GM23338 (cell line): ENCODE results near the gene RXFP4. TPM values are rescaled to one million over a fixed set of nuclear protein-coding genes. Genes with fewer than 3 reads are reported as not detected.

Experiments used
- ATAC-seq: fragments of 200-7000 bp; cut with Tn5 transposase; 3 replicates; pipeline ENCODE4 v1.9.1; 2020
- DNase-seq: peaks from one replicate; pipeline ENCODE4 v3.0.0-alpha.2; 2015; ENCODE audit warnings: low spot score
- H2AFZ ChIP-seq: fragments of 200-600 bp; sonication (generic); 2 replicates; pipeline ENCODE4 v1.8.0; 2016; ENCODE audit warnings: antibody characterized with exemption, mild to moderate bottlenecking, moderate library complexity
- H3F3A ChIP-seq: fragments of 200-600 bp; sonication (generic); replicated peaks from 2 replicates; pipeline ENCODE4 v1.8.0; 2017; ENCODE audit warnings: antibody characterized with exemption, mixed run types, low read depth
- H3K27ac ChIP-seq: fragments of 200-600 bp; sonication (generic); 2 replicates; pipeline ENCODE4 v1.6.1; 2016; ENCODE audit warnings: low read depth
- H3K27me3 ChIP-seq: fragments of 200-600 bp; sonication (generic); 2 replicates; pipeline ENCODE4 v1.8.0; 2016; ENCODE audit warnings: mild to moderate bottlenecking, mixed run types, moderate library complexity; ENCODE audit not compliant: insufficient read depth
- H3K36me3 ChIP-seq: fragments of 200-600 bp; sonication (generic); 2 replicates; pipeline ENCODE4 v1.8.0; 2016; ENCODE audit warnings: mild to moderate bottlenecking; ENCODE audit not compliant: insufficient read depth
- H3K4me1 ChIP-seq: fragments of 200-600 bp; sonication (generic); 2 replicates; pipeline ENCODE4 v1.8.0; 2016; ENCODE audit warnings: mild to moderate bottlenecking, moderate library complexity; ENCODE audit not compliant: insufficient read depth
- H3K4me2 ChIP-seq: fragments of 200-600 bp; sonication (generic); 2 replicates; pipeline ENCODE4 v1.7.1; 2017; ENCODE audit warnings: mixed run types
- H3K4me3 ChIP-seq: fragments of 200-600 bp; sonication (generic); 2 replicates; pipeline ENCODE4 v1.6.1; 2016; ENCODE audit warnings: mixed run types
- H3K79me2 ChIP-seq: fragments of 200-600 bp; sonication (generic); replicated peaks from 2 replicates; pipeline ENCODE4 v1.8.0; 2017; ENCODE audit warnings: mild to moderate bottlenecking; ENCODE audit not compliant: insufficient read depth
- H3K9me2 ChIP-seq: fragments of 200-600 bp; sonication (generic); 2 replicates; pipeline ENCODE4 v1.8.0; 2017; ENCODE audit not compliant: insufficient read depth
- H4K20me1 ChIP-seq: fragments of 200-600 bp; sonication (generic); replicated peaks from 2 replicates; pipeline ENCODE4 v1.8.0; 2017; ENCODE audit warnings: mild to moderate bottlenecking; ENCODE audit not compliant: insufficient read depth
- H3K27ac Mint-ChIP-seq: 2 replicates; pipeline ENCODE4 v1.8.0; 2020; ENCODE audit warnings: inconsistent platforms, mild to moderate bottlenecking, moderate library complexity, mixed read lengths
- H3K27me3 Mint-ChIP-seq: 3 replicates; pipeline ENCODE4 v1.8.0; 2022; ENCODE audit warnings: low read depth, mild to moderate bottlenecking, moderate library complexity, mixed read lengths, inconsistent platforms; ENCODE audit not compliant: insufficient read depth, poor library complexity
- H3K36me3 Mint-ChIP-seq: 3 replicates; pipeline ENCODE4 v1.8.0; 2021; ENCODE audit warnings: low read depth, mild to moderate bottlenecking, inconsistent platforms, moderate library complexity, mixed read lengths
- H3K4me1 Mint-ChIP-seq: 3 replicates; pipeline ENCODE4 v1.8.0; 2020; ENCODE audit warnings: mild to moderate bottlenecking, inconsistent platforms, mixed read lengths
- H3K4me3 Mint-ChIP-seq: 3 replicates; pipeline ENCODE4 v1.8.0; 2021; ENCODE audit warnings: moderate library complexity, mild to moderate bottlenecking, inconsistent platforms, mixed read lengths
- H3K9me3 Mint-ChIP-seq: 3 replicates; pipeline ENCODE4 v1.8.0; 2020; ENCODE audit warnings: moderate library complexity, mild to moderate bottlenecking, inconsistent platforms, mixed read lengths
- CREB1 ChIP-seq: fragments of 250-450 bp; sonication (Bioruptor Pico); IDR thresholded peaks from 2 replicates; pipeline ENCODE4 v1.5.0; 2020; ENCODE audit warnings: low read depth, mild to moderate bottlenecking, moderate library complexity
- EZH2 ChIP-seq: fragments of 200-600 bp; sonication (generic); IDR thresholded peaks from one replicate; pipeline ENCODE4 v1.8.0; 2017; ENCODE audit warnings: antibody characterized with exemption, mild to moderate bottlenecking, low read depth; ENCODE audit not compliant: unreplicated experiment
- EZH2phosphoT487 ChIP-seq: fragments of 200-600 bp; sonication (generic); IDR thresholded peaks from one replicate; pipeline ENCODE4 v1.8.1; 2018; ENCODE audit warnings: antibody characterized with exemption; ENCODE audit not compliant: unreplicated experiment
- JUNB ChIP-seq: IDR thresholded peaks from one replicate; pipeline ENCODE4 v1.6.1; 2016; ENCODE audit warnings: antibody characterized with exemption; ENCODE audit not compliant: unreplicated experiment
- NANOG ChIP-seq: IDR thresholded peaks from 2 replicates; pipeline ENCODE4 v1.6.1; 2016; ENCODE audit warnings: antibody characterized with exemption, borderline replicate concordance
- POLR2AphosphoS5 ChIP-seq: IDR thresholded peaks from 2 replicates; pipeline ENCODE4 v1.6.1; 2016; ENCODE audit warnings: antibody characterized with exemption, low read depth
- STAT1 ChIP-seq: IDR thresholded peaks from one replicate; pipeline ENCODE4 v1.6.1; 2016; ENCODE audit warnings: antibody characterized with exemption; ENCODE audit not compliant: unreplicated experiment
- ZNF114 ChIP-seq: fragments of 250-450 bp; sonication (Bioruptor Pico); IDR thresholded peaks from 2 replicates; pipeline ENCODE4 v1.5.0; 2020; ENCODE audit warnings: mild to moderate bottlenecking, moderate library complexity
- ZNF331 ChIP-seq: fragments of 250-450 bp; sonication (Bioruptor Pico); IDR thresholded peaks from 2 replicates; pipeline ENCODE4 v1.5.0; 2020; ENCODE audit warnings: low read depth, mild to moderate bottlenecking, moderate library complexity
- polyA plus RNA-seq: library from polyadenylated mRNA; unstranded; fragments of >200 nt; fragmentation: Nextera tagmentation; extraction: Ambion mirVana; gene quantifications from 2 replicates; pipeline ENCODE4 v1.2.1, GENCODE V29; 2016
- total RNA-seq: library from RNA; depleted of rRNA; stranded (reverse); fragments of >200 nt; shearing (Covaris generic); gene quantifications from 2 replicates; pipeline ENCODE4 v1.2.3, GENCODE V29; 2014
- TF ChIP-seq, protein P1 (sequence below), 2 experiments: fragments of 200-600 bp in 1 of 2; sonication (generic) in 1 of 2; conservative IDR thresholded peaks; 2 replicates each; pipeline versions ENCODE4 v1.5.1 to v1.6.1; 2016 to 2017; ENCODE audit warnings: antibody characterized with exemption in 2 of 2, low read depth in 2 of 2, mild to moderate bottlenecking in 2 of 2, moderate library complexity in 1 of 2
- TF ChIP-seq, protein P2 (sequence below): IDR thresholded peaks from 2 replicates; pipeline ENCODE4 v1.6.1; 2016; ENCODE audit warnings: antibody characterized with exemption

Gene RXFP4
- total and polyA plus RNA-seq, 2 experiments from 2014 or later: not detected

DNA sequence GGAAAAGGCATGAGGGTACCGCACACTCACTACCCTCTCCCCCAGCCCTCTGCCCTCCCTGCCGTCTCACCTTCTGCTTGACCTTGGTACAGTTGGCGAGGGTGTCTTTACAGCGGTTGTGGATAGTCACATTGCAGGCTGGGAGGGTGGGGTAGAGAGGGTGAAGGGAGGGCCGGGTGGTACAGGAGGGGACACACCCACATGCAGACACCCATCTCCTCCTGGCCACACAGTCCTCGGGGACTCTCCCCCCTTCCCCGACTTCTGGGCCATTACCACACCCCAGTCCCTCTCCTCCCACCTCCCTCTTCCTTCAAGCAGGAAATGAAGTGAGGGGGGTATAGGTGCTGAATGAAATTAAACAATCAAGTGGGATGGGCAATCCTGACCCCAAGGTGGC, 25.3 kb downstream of the RXFP4 start (continued):
- TF ChIP-seq NANOG (no peak), ZNF114 (CRISPR knock-in tag) (no peak), EZH2phosphoT487 (no peak), EZH2 (no peak), CREB1 (CRISPR knock-in tag) (no peak), ZNF331 (no peak), JUNB (no peak), STAT1 (no peak), POLR2AphosphoS5 (no peak)
- TF ChIP-seq, protein P1, sequence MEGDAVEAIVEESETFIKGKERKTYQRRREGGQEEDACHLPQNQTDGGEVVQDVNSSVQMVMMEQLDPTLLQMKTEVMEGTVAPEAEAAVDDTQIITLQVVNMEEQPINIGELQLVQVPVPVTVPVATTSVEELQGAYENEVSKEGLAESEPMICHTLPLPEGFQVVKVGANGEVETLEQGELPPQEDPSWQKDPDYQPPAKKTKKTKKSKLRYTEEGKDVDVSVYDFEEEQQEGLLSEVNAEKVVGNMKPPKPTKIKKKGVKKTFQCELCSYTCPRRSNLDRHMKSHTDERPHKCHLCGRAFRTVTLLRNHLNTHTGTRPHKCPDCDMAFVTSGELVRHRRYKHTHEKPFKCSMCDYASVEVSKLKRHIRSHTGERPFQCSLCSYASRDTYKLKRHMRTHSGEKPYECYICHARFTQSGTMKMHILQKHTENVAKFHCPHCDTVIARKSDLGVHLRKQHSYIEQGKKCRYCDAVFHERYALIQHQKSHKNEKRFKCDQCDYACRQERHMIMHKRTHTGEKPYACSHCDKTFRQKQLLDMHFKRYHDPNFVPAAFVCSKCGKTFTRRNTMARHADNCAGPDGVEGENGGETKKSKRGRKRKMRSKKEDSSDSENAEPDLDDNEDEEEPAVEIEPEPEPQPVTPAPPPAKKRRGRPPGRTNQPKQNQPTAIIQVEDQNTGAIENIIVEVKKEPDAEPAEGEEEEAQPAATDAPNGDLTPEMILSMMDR (conservative IDR thresholded peaks at IDR 0.05; ENCODE audit: low read depth in 2 of 2): no peak

DNA sequence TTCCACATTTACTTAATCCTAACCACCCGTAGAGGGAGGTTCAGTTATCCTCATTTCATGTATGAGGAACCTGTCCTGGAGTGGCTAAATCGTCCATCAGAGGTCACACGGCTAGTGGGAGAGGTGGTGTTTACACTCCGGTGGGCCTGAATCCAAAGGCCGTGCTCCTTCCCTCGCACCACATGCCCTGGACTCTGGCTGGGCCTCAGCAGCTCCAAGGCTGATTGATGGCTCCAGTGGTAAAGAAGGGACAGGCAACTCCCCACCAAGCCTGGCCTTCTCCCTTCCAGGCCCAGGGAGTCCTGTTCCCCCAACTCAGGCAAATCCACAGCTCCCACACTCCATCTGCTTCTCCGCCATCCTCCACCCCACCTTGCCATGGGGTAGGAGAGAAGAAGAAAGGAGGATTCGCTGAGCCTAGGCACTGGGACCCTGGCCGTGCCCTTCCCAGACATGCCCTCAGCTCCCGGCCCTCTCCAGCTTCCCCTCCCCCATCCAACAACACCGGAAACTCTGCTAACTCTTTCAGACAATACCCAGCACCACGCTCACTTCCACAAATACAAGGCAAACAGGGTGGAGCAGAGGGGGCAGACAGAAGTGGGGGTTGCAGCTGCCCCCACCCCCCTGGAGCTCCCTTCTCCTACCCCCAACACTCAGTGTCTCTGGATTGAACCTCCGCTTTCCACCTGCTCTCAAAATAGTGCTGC, 26.1 kb downstream of the RXFP4 start:
- Mint-ChIP-seq H3K4me3 (peak overlapping the region; percentile 30), H3K4me1 (peaks cover 59% of the 10 kb centered on the region), H3K9me3 (no peaks in the 10 kb centered on the region), H3K27me3 (peaks cover 13% of the 10 kb centered on the region), H3K36me3 (peaks cover 61% of the 10 kb centered on the region), H3K27ac (peak overlapping the region; percentile 78)
- H3K4me2 ChIP-seq: peak overlapping the region; percentile 75
- DNase-seq (peak; percentile 69), ATAC-seq (peak; percentile 41)
- TF ChIP-seq CREB1 (CRISPR knock-in tag) (no peak), STAT1 (no peak), NANOG (no peak), ZNF331 (no peak)
- TF ChIP-seq, protein P2, sequence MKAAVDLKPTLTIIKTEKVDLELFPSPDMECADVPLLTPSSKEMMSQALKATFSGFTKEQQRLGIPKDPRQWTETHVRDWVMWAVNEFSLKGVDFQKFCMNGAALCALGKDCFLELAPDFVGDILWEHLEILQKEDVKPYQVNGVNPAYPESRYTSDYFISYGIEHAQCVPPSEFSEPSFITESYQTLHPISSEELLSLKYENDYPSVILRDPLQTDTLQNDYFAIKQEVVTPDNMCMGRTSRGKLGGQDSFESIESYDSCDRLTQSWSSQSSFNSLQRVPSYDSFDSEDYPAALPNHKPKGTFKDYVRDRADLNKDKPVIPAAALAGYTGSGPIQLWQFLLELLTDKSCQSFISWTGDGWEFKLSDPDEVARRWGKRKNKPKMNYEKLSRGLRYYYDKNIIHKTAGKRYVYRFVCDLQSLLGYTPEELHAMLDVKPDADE: 0 out of 2 replicates have a peak, but pooled peaks have one; percentile 19
- H2AFZ ChIP-seq: no peak overlapping the region
- H3K4me1 ChIP-seq: peaks cover 42% of the 10 kb centered on the region
- peak overlapping the region; percentile 78 for H3K27ac ChIP-seq
- peak overlapping the region; percentile 41 for H3K4me3 ChIP-seq
- H4K20me1 ChIP-seq: peaks cover 33% of the 10 kb centered on the region
- peaks cover 11% of the 10 kb centered on the region; the same call in 1 of the 2 replicates for H3F3A ChIP-seq
- H3K36me3 ChIP-seq: peaks cover 16% of the 10 kb centered on the region
- no peaks in the 10 kb centered on the region for H3K27me3 ChIP-seq
- H3K9me2 ChIP-seq: no peaks in the 10 kb centered on the region
- peaks cover 47% of the 10 kb centered on the region for H3K79me2 ChIP-seq
